ENCODE measurements around the gene SNW1. TPM values are rescaled to one million over a fixed set of nuclear protein-coding genes. Genes with fewer than 3 reads are reported as not detected.

The SNW1 gene
- total and polyA plus RNA-seq, 2 of the 13 experiments (the other 11 are each of a cell fraction or from before 2014, with no cell fraction given): 23.2 to 65.8 TPM

- TF ChIP-seq ZNF510 (CRISPR knock-in tag; IDR thresholded peaks at IDR 0.05; ENCODE audit: low read depth) (no peak), ZNF704 (CRISPR knock-in tag; IDR thresholded peaks at IDR 0.05; ENCODE audit: borderline replicate concordance) (no peak), ZNF781 (CRISPR knock-in tag; IDR thresholded peaks at IDR 0.05; ENCODE audit: borderline replicate concordance, not compliant biosample characterization) (no peak), HMGXB4 (CRISPR knock-in tag; IDR thresholded peaks at IDR 0.05; ENCODE audit: borderline replicate concordance in 1 of 2, low read depth in 1 of 2) (no peak), DMTF1 (CRISPR knock-in tag; IDR thresholded peaks at IDR 0.05) (no peak), ZNF761 (CRISPR knock-in tag; conservative IDR thresholded peaks at IDR 0.05) (no peak), IRF1 (CRISPR knock-in tag; IDR thresholded peaks at IDR 0.05; ENCODE audit: low read depth) (no peak), ZBTB8A (CRISPR knock-in tag; IDR thresholded peaks at IDR 0.05; ENCODE audit: borderline replicate concordance, low read depth) (no peak)
Observed at GRCh38 chr14:77808250-77808649, 47.3 kb upstream of the SNW1 start (continued).
